H9 (cell line): ENCODE measurements around the gene SNPH. TPM values are rescaled to one million over a fixed set of nuclear protein-coding genes. Genes with fewer than 3 reads are reported as not detected.
A peak's percentile ranks its signal among the peaks of the same experiment; 100 is the strongest.

ENCODE experiments used
- DNase-seq: peaks from one replicate; pipeline ENCODE4 v3.0.0-alpha.2; 2017
- H2AFZ ChIP-seq: one replicate; pipeline ENCODE4 v1.6.1; 2013; ENCODE audit warnings: mild to moderate bottlenecking, low read length, control low read depth, moderate library complexity
- H2AK5ac ChIP-seq: 2 replicates; pipeline ENCODE4 v1.6.1; 2013; ENCODE audit warnings: low read length, control low read depth, mixed read lengths; ENCODE audit not compliant: insufficient read length
- H2BK120ac ChIP-seq: one replicate; pipeline ENCODE4 v1.6.1; 2013; ENCODE audit warnings: low read depth, mild to moderate bottlenecking, low read length, control low read depth, inconsistent platforms; ENCODE audit not compliant: poor library complexity, severe bottlenecking
- H2BK12ac ChIP-seq: 2 replicates; pipeline ENCODE4 v1.6.1; 2013; ENCODE audit warnings: low read length, control low read depth, mixed read lengths, low read depth; ENCODE audit not compliant: insufficient read length
- H2BK15ac ChIP-seq: 2 replicates; pipeline ENCODE4 v1.6.1; 2013; ENCODE audit warnings: low read depth, low read length, control low read depth
- H2BK20ac ChIP-seq: one replicate; pipeline ENCODE4 v1.6.1; 2013; ENCODE audit warnings: low read depth, mild to moderate bottlenecking, low read length, control low read depth, inconsistent platforms; ENCODE audit not compliant: poor library complexity, severe bottlenecking
- H2BK5ac ChIP-seq: 2 replicates; pipeline ENCODE4 v1.6.1; 2013; ENCODE audit warnings: low read length, control low read depth, mixed read lengths; ENCODE audit not compliant: insufficient read length
- H3K14ac ChIP-seq: 2 replicates; pipeline ENCODE4 v1.6.1; 2013; ENCODE audit warnings: low read length, control low read depth; ENCODE audit not compliant: insufficient read depth
- H3K18ac ChIP-seq: 2 replicates; pipeline ENCODE4 v1.6.1; 2013; ENCODE audit warnings: low read depth, mild to moderate bottlenecking, mixed read lengths, low read length, control low read depth; ENCODE audit not compliant: insufficient read length
- H3K23ac ChIP-seq: 2 replicates; pipeline ENCODE4 v1.6.1; 2013; ENCODE audit warnings: low read length, control low read depth, mixed read lengths, low read depth; ENCODE audit not compliant: insufficient read length
- H3K23me2 ChIP-seq: 2 replicates; pipeline ENCODE4 v1.6.1; 2013; ENCODE audit warnings: low read depth, mild to moderate bottlenecking, mixed read lengths, low read length, control low read depth; ENCODE audit not compliant: insufficient read length, poor library complexity, severe bottlenecking
- H3K27ac ChIP-seq: 2 replicates; pipeline ENCODE4 v1.5.1; 2013; ENCODE audit warnings: low read length, control low read depth, mixed read lengths, low read depth; ENCODE audit not compliant: insufficient read length
- H3K27me3 ChIP-seq: 2 replicates; pipeline ENCODE4 v1.6.1; 2013; ENCODE audit warnings: low read length, control low read depth, inconsistent platforms; ENCODE audit not compliant: insufficient read depth
- H3K4ac ChIP-seq: 2 replicates; pipeline ENCODE4 v1.6.1; 2013; ENCODE audit warnings: low read depth, mild to moderate bottlenecking, control low read depth, inconsistent platforms, low read length, moderate library complexity
- H3K4me1 ChIP-seq: 2 replicates; pipeline ENCODE4 v1.6.1; 2013; ENCODE audit warnings: low read length, control low read depth, inconsistent platforms; ENCODE audit not compliant: insufficient read depth
- H3K4me2 ChIP-seq: 2 replicates; pipeline ENCODE4 v1.6.1; 2013; ENCODE audit warnings: low read length, control low read depth, mixed read lengths; ENCODE audit not compliant: insufficient read length, insufficient read depth
- H3K56ac ChIP-seq: 2 replicates; pipeline ENCODE4 v1.6.1; 2013; ENCODE audit warnings: low read depth, mild to moderate bottlenecking, mixed read lengths, low read length, control low read depth; ENCODE audit not compliant: insufficient read length
- H3K79me1 ChIP-seq: 2 replicates; pipeline ENCODE4 v1.6.1; 2013; ENCODE audit warnings: low read depth, mild to moderate bottlenecking, moderate library complexity, low read length, control low read depth, inconsistent platforms; ENCODE audit not compliant: insufficient read depth, poor library complexity, severe bottlenecking
- H3K79me2 ChIP-seq: 2 replicates; pipeline ENCODE4 v1.6.1; 2013; ENCODE audit warnings: low read length, control low read depth, inconsistent platforms; ENCODE audit not compliant: insufficient read depth
- H3K9ac ChIP-seq: 2 replicates; pipeline ENCODE4 v1.6.1; 2013; ENCODE audit warnings: low read length, control low read depth, mixed read lengths; ENCODE audit not compliant: insufficient read length; ENCODE audit errors: extremely low read depth
- H3K9me3 ChIP-seq: one replicate; pipeline ENCODE4 v1.6.1; 2013; ENCODE audit warnings: low read depth, low read length, inconsistent platforms; ENCODE audit not compliant: control insufficient read depth
- H3T11ph ChIP-seq: one replicate; pipeline ENCODE4 v1.6.1; 2013; ENCODE audit warnings: mild to moderate bottlenecking, low read length, control low read depth, inconsistent platforms
- H4K20me1 ChIP-seq: one replicate; pipeline ENCODE4 v1.6.1; 2013; ENCODE audit not compliant: control insufficient read depth, insufficient read length, insufficient read depth
- H4K5ac ChIP-seq: 2 replicates; pipeline ENCODE4 v1.6.1; 2013; ENCODE audit warnings: low read depth, mild to moderate bottlenecking, mixed read lengths, low read length, control low read depth; ENCODE audit not compliant: insufficient read length
- H4K8ac ChIP-seq: replicated peaks from 2 replicates; pipeline ENCODE4 v1.6.1; 2013; ENCODE audit warnings: low read length, control low read depth, mixed read lengths, low read depth; ENCODE audit not compliant: insufficient read length
- H4K91ac ChIP-seq: 2 replicates; pipeline ENCODE4 v1.6.1; 2013; ENCODE audit warnings: low read depth, mild to moderate bottlenecking, moderate library complexity, mixed read lengths, low read length, control low read depth; ENCODE audit not compliant: insufficient read length
- H3K27ac Mint-ChIP-seq, 3 experiments: 2 replicates in 2 of 3; 3 replicates in 1 of 3; pipeline ENCODE4 v1.8.0; 2020 to 2021; ENCODE audit warnings: mixed read lengths in 3 of 3, mild to moderate bottlenecking in 1 of 3, moderate library complexity in 1 of 3
- H3K27me3 Mint-ChIP-seq: 2 replicates; pipeline ENCODE4 v1.8.0; 2021; ENCODE audit warnings: low read depth, mild to moderate bottlenecking, moderate library complexity, mixed read lengths
- H3K36me3 Mint-ChIP-seq, 3 experiments: 2 replicates in 2 of 3; 3 replicates in 1 of 3; pipeline ENCODE4 v1.8.0; 2020 to 2021; ENCODE audit warnings: low read depth in 3 of 3, mixed read lengths in 3 of 3; ENCODE audit not compliant: insufficient read depth in 1 of 3
- H3K4me1 Mint-ChIP-seq, 2 experiments: 2 replicates each; pipeline ENCODE4 v1.8.0; 2020; ENCODE audit warnings: mixed read lengths in 2 of 2
- H3K4me3 Mint-ChIP-seq, 2 experiments: 2 replicates in 1 of 2; 3 replicates in 1 of 2; pipeline ENCODE4 v1.8.0; 2020 to 2021; ENCODE audit warnings: mild to moderate bottlenecking in 2 of 2, mixed read lengths in 2 of 2, moderate library complexity in 1 of 2
- H3K9me3 Mint-ChIP-seq, 2 experiments: 2 replicates in 1 of 2; 3 replicates in 1 of 2; pipeline ENCODE4 v1.8.0; 2020; ENCODE audit warnings: mild to moderate bottlenecking in 2 of 2, mixed read lengths in 2 of 2, moderate library complexity in 1 of 2
- CTCF ChIP-seq: fragments of 200-600 bp; sonication (generic); conservative IDR thresholded peaks from 3 replicates; pipeline ENCODE4 v1.8.0; 2021; ENCODE audit warnings: antibody characterized with exemption, mild to moderate bottlenecking
- WGBS: extraction: QIAGEN DNeasy Blood & Tissue Kit; methylation state at CpG from one replicate; pipeline ENCODE4 v1.1.7; 2013; ENCODE audit warnings: missing lambda C conversion rate, low lambda C conversion rate, mixed read lengths; ENCODE audit not compliant: insufficient read length; ENCODE audit errors: extremely low coverage; 5-methylcytosine and 5-hydroxymethylcytosine counted together
- total RNA-seq: library from RNA; stranded (reverse); gene quantifications from 2 replicates; pipeline ENCODE4 v1.2.1, GENCODE V29; 2021

SNPH gene
- total RNA-seq, 1 experiment from 2014 or later = 1.8 TPM

- H3K27ac ChIP-seq = no peak overlapping the region
- no peak overlapping the region for H3K27ac Mint-ChIP-seq
- no peak overlapping the region for H3K23ac ChIP-seq
- no peak for TF ChIP-seq CTCF
- no peak overlapping the region for H2BK120ac ChIP-seq
- H3K9ac ChIP-seq = no peak overlapping the region
- no peaks in the 10 kb centered on the region for H3K79me1 ChIP-seq
- H2BK5ac ChIP-seq = no peak overlapping the region
- H2BK12ac ChIP-seq = no peak overlapping the region
- H4K5ac ChIP-seq = no peak overlapping the region
- no peak overlapping the region for H3K18ac ChIP-seq
- H3K4ac ChIP-seq = no peak overlapping the region
- H3K4me1 Mint-ChIP-seq = peaks cover 7 to 13% of the 10 kb centered on the region in 2 experiments
- H3K14ac ChIP-seq = peak overlapping the region; percentile 17; the same call in 1 of the 2 replicates
- no peaks in the 10 kb centered on the region for H3K9me3 Mint-ChIP-seq
- no peaks in the 10 kb centered on the region for H3K79me2 ChIP-seq
- H3K27me3 Mint-ChIP-seq = peaks cover 6% of the 10 kb centered on the region
- no peak overlapping the region for H2BK15ac ChIP-seq
- no peaks in the 10 kb centered on the region for H3K27me3 ChIP-seq
- no CpG with 5 or more reads among the region's 13 CpGs for WGBS
- no peaks in the 10 kb centered on the region; the same call in 1 of the 2 replicates for H3K4me1 ChIP-seq
- H2AFZ ChIP-seq = no peak overlapping the region
- H3K56ac ChIP-seq = no peak overlapping the region
- H2AK5ac ChIP-seq = no peak overlapping the region
- H2BK20ac ChIP-seq = no peak overlapping the region
- no peaks in the 10 kb centered on the region for H3K9me3 ChIP-seq
- H4K20me1 ChIP-seq = no peaks in the 10 kb centered on the region
- no peak overlapping the region for H3K4me2 ChIP-seq
- H3K36me3 Mint-ChIP-seq = no peaks in the 10 kb centered on the region; a peak in 1 of 7 replicates
- no peak overlapping the region for H3T11ph ChIP-seq
- peaks cover 2% of the 10 kb centered on the region for H3K23me2 ChIP-seq
- DNase-seq = no peak
- no peak overlapping the region for H4K8ac ChIP-seq
- no peak overlapping the region for H4K91ac ChIP-seq
- H3K4me3 Mint-ChIP-seq = no peak overlapping the region
Observed at GRCh38 chr20:1308067-1308701, 42.1 kb downstream of the SNPH start.
